Natural killer cell (primary cell): ENCODE measurements around the gene HDAC4. TPM values are rescaled to one million over a fixed set of nuclear protein-coding genes. Genes with fewer than 3 reads are reported as not detected.
A peak's percentile ranks its signal among the peaks of the same experiment; 100 is the strongest.

Experiments
- ATAC-seq, 3 donors: fragments of 150-1000 bp in 2 of 3; fragments of 200-7000 bp in 1 of 3; cut with Tn5 transposase; 1 replicate in 1 of 3; 2 replicates in 2 of 3; pipeline ENCODE4 v1.10.0; 2021; ENCODE audit warnings: mild to moderate bottlenecking in 2 of 3, moderate library complexity in 2 of 3
- DNase-seq, 2 donors: peaks; one replicate each; pipeline versions ENCODE4 v3.0.0 to v3.0.0-alpha.2; 2013 to 2021; ENCODE audit warnings: mixed read lengths in 1 of 2
- H3K27ac ChIP-seq: one replicate; pipeline ENCODE4 v1.5.1; 2013; ENCODE audit warnings: mild to moderate bottlenecking, low read length
- H3K27me3 ChIP-seq: one replicate; pipeline ENCODE4 v1.6.1; 2013; ENCODE audit warnings: low read length; ENCODE audit not compliant: control insufficient read depth, insufficient read depth
- H3K36me3 ChIP-seq: one replicate; pipeline ENCODE4 v1.6.1; 2013; ENCODE audit warnings: low read length; ENCODE audit not compliant: control insufficient read depth, insufficient read depth
- H3K4me1 ChIP-seq: one replicate; pipeline ENCODE4 v1.6.1; 2013; ENCODE audit warnings: low read length; ENCODE audit not compliant: control insufficient read depth, insufficient read depth
- H3K4me3 ChIP-seq: one replicate; pipeline ENCODE4 v1.5.1; 2013; ENCODE audit warnings: low read length
- H3K9me3 ChIP-seq: one replicate; pipeline ENCODE4 v1.6.1; 2013; ENCODE audit warnings: low read length; ENCODE audit not compliant: control insufficient read depth, insufficient read depth
- H3K27ac Mint-ChIP-seq, 2 donors: one replicate each; pipeline ENCODE4 v1.8.0; 2022; ENCODE audit warnings: mild to moderate bottlenecking in 2 of 2, mixed read lengths in 2 of 2, moderate library complexity in 1 of 2
- H3K27me3 Mint-ChIP-seq, 2 donors: one replicate each; pipeline ENCODE4 v1.8.0; 2022; ENCODE audit warnings: low read depth in 2 of 2, mixed read lengths in 2 of 2
- H3K36me3 Mint-ChIP-seq: one replicate; pipeline ENCODE4 v1.8.0; 2022; ENCODE audit warnings: mixed read lengths
- H3K4me1 Mint-ChIP-seq, 2 donors: one replicate each; pipeline ENCODE4 v1.8.0; 2022; ENCODE audit warnings: mixed read lengths in 2 of 2
- H3K4me3 Mint-ChIP-seq: one replicate; pipeline ENCODE4 v1.8.0; 2022; ENCODE audit warnings: mild to moderate bottlenecking, moderate library complexity, mixed read lengths
- H3K9me3 Mint-ChIP-seq, 2 donors: one replicate each; pipeline ENCODE4 v1.8.0; 2022; ENCODE audit warnings: mixed read lengths in 2 of 2
- CTCF ChIP-seq: fragments of 200-600 bp; IDR thresholded peaks from one replicate; pipeline ENCODE4 v1.8.0; 2022; ENCODE audit warnings: antibody characterized with exemption
- WGBS: methylation state at CpG from one replicate; pipeline ENCODE4 v1.1.7; 2013; ENCODE audit warnings: missing lambda C conversion rate; ENCODE audit not compliant: insufficient coverage; 5-methylcytosine and 5-hydroxymethylcytosine counted together
- intact Hi-C: fragments of 100-400 bp; cut with micrococcal nuclease; formaldehyde crosslinking; loops from one replicate; pipeline ENCODE4 v1.14.2; 2022
- total RNA-seq, 4 donors: library from RNA; stranded (reverse); fragments of 120-200 nt in 1 of 4; gene quantifications; one replicate each; pipeline versions ENCODE4 v1.2.3 to v1.2.4, GENCODE V29; 2013 to 2022

The HDAC4 gene
- total RNA-seq, 3 donors from 2014 or later (not counting 1 experiment from before 2014, with no cell fraction given) = 74.9 to 105 (median 100) TPM

DNA sequence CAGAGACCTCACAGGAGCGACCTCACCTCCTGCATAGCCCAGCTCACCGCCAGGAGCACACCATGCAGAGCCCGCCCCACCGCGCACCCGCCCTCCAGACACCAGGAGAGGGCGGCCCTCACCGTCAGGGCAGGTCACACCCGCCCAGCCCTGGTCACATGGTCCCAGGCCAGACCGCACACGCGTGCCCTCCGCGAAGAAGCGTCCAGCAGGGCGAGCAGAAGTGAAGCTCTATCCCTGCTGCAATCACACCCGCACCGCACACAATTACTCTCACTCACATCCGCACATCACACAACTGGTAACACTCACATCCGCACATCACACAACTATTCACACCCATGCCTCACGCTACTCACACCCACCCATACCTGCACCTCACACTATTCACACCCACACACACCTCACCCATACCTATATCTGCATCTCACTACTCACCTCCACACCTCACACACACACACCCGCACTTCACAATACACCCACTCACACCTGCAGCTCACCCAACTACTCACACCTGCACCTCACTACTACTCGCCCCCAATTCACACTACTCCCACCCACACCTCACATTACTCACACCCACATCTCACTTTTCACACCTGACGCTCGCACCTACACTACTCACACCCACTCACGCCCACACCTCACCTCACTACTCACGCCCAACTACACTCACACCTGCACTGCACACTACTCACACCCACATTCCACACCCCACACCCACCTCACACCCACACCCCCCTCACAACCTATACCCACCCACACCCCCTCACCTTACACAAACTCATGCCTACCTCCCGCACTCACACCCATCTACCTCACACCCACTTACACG is 242.0 kb downstream of the HDAC4 start:
- H3K27me3 Mint-ChIP-seq = no peaks in the 10 kb centered on the region
- peak overlapping the region; percentile 5 to 80 for H3K27ac Mint-ChIP-seq
- intact Hi-C loops = no loop called here
- no peak for DNase-seq
- 93% methylated on average over 29 of the region's 29 CpGs for WGBS
- Histone ChIP-seq H3K27ac (no peak overlapping the region), H3K9me3 (no peaks in the 10 kb centered on the region), H3K4me1 (peaks cover 14% of the 10 kb centered on the region), H3K4me3 (no peak overlapping the region), H3K27me3 (no peaks in the 10 kb centered on the region), H3K36me3 (peaks cover 52% of the 10 kb centered on the region)
- TF ChIP-seq CTCF = no peak
- H3K4me1 Mint-ChIP-seq = peaks cover 24 to 40% of the 10 kb centered on the region in 2 donors
- peaks cover 7 to 9% of the 10 kb centered on the region in 2 donors for H3K9me3 Mint-ChIP-seq
- peak in 2 of 3 donors; percentile 18 to 45 for ATAC-seq
- peaks cover 7% of the 10 kb centered on the region for H3K36me3 Mint-ChIP-seq
- H3K4me3 Mint-ChIP-seq = no peak overlapping the region

GRCh38 chr2:239157771-239158170 is 243.0 kb downstream of the HDAC4 start:
- H3K4me3 ChIP-seq = no peak overlapping the region
- H3K4me1 ChIP-seq = peaks cover 5% of the 10 kb centered on the region
- intact Hi-C loops = no loop called here
- H3K27me3 ChIP-seq = no peaks in the 10 kb centered on the region
- DNase-seq (no peak), ATAC-seq (no peak)
- Mint-ChIP-seq H3K4me3 (no peak overlapping the region), H3K9me3 (peaks cover 7 to 9% of the 10 kb centered on the region in 2 donors), H3K36me3 (peaks cover 7% of the 10 kb centered on the region), H3K27me3 (no peaks in the 10 kb centered on the region), H3K4me1 (peaks cover 19 to 37% of the 10 kb centered on the region in 2 donors), H3K27ac (no peak overlapping the region)
- 89% methylated on average over 11 of the region's 11 CpGs for WGBS
- TF ChIP-seq CTCF = no peak
- peaks cover 48% of the 10 kb centered on the region for H3K36me3 ChIP-seq
- no peak overlapping the region for H3K27ac ChIP-seq
- H3K9me3 ChIP-seq = no peaks in the 10 kb centered on the region

DNA sequence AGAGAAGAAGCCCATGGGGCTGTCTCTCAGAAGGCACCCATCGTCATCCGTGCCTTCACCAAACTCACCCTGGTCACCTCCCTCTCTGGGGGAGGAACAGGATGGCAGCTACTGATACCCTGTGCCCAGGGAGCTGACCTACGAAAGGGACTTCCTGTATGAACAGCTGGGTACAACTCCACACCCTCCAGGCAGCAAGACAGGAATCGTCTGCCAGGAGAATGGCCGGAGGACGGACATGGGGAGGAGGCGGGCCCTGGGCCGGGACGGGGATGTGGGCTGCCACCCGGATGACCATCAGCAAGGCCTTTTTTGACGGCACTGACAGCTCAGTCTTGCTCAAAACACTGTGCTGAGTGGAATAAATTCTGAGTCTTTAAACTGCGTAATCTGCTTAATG is 243.6 kb downstream of the HDAC4 start:
- intact Hi-C loops = no loop called here
- peaks cover 45% of the 10 kb centered on the region for H3K36me3 ChIP-seq

More for the DNA sequence above, 243.6 kb downstream of the HDAC4 start:
- Histone ChIP-seq H3K4me1 (peaks cover 5% of the 10 kb centered on the region), H3K27me3 (no peaks in the 10 kb centered on the region), H3K4me3 (no peak overlapping the region), H3K27ac (no peak overlapping the region), H3K9me3 (no peaks in the 10 kb centered on the region)
- no peaks in the 10 kb centered on the region for H3K27me3 Mint-ChIP-seq
- H3K9me3 Mint-ChIP-seq = peaks cover 7 to 9% of the 10 kb centered on the region in 2 donors
- no peak overlapping the region for H3K4me3 Mint-ChIP-seq
- H3K4me1 Mint-ChIP-seq = peaks cover 23 to 41% of the 10 kb centered on the region in 2 donors
- TF ChIP-seq CTCF = no peak
- ATAC-seq = no peak
- WGBS = 93% methylated on average over 12 of the region's 12 CpGs
- DNase-seq = no peak
- no peak overlapping the region for H3K27ac Mint-ChIP-seq
- peaks cover 7% of the 10 kb centered on the region for H3K36me3 Mint-ChIP-seq
